Activated naive CD4-positive, alpha-beta T cell treated with anti-CD3 and anti-CD28 coated beads, Interleukin-2, amount 10 ng/mL, durations not matched to agents 7 days and 5 days (primary cell): Measurements from ENCODE around the gene PTBP2.

Experiments
- CTCF ChIA-PET: fragments of 350-600 bp; sonication (Branson Sonifier 250); formaldehyde crosslinking; loops from one replicate; lab custom pipeline; 2021; ENCODE audit warnings: antibody characterized with exemption; lab: Charles Lee
- DNase-seq: peaks from one replicate; pipeline ENCODE4 v3.0.0-alpha.2; 2020
- H3K27ac Mint-ChIP-seq: one replicate; pipeline ENCODE4 v1.8.0; 2021; ENCODE audit warnings: mild to moderate bottlenecking, moderate library complexity, mixed read lengths
- H3K27me3 Mint-ChIP-seq: one replicate; pipeline ENCODE4 v1.8.0; 2021; ENCODE audit warnings: mild to moderate bottlenecking, mixed read lengths
- H3K36me3 Mint-ChIP-seq: one replicate; pipeline ENCODE4 v1.8.0; 2021; ENCODE audit warnings: mixed read lengths
- H3K4me1 Mint-ChIP-seq: one replicate; pipeline ENCODE4 v1.8.0; 2021; ENCODE audit warnings: mixed read lengths
- H3K4me3 Mint-ChIP-seq: one replicate; pipeline ENCODE4 v1.8.0; 2021; ENCODE audit warnings: mild to moderate bottlenecking, moderate library complexity, mixed read lengths
- H3K9me3 Mint-ChIP-seq: one replicate; pipeline ENCODE4 v1.8.0; 2021; ENCODE audit warnings: mixed read lengths

The PTBP2 gene, protein sequence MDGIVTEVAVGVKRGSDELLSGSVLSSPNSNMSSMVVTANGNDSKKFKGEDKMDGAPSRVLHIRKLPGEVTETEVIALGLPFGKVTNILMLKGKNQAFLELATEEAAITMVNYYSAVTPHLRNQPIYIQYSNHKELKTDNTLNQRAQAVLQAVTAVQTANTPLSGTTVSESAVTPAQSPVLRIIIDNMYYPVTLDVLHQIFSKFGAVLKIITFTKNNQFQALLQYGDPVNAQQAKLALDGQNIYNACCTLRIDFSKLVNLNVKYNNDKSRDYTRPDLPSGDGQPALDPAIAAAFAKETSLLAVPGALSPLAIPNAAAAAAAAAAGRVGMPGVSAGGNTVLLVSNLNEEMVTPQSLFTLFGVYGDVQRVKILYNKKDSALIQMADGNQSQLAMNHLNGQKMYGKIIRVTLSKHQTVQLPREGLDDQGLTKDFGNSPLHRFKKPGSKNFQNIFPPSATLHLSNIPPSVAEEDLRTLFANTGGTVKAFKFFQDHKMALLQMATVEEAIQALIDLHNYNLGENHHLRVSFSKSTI

DNA sequence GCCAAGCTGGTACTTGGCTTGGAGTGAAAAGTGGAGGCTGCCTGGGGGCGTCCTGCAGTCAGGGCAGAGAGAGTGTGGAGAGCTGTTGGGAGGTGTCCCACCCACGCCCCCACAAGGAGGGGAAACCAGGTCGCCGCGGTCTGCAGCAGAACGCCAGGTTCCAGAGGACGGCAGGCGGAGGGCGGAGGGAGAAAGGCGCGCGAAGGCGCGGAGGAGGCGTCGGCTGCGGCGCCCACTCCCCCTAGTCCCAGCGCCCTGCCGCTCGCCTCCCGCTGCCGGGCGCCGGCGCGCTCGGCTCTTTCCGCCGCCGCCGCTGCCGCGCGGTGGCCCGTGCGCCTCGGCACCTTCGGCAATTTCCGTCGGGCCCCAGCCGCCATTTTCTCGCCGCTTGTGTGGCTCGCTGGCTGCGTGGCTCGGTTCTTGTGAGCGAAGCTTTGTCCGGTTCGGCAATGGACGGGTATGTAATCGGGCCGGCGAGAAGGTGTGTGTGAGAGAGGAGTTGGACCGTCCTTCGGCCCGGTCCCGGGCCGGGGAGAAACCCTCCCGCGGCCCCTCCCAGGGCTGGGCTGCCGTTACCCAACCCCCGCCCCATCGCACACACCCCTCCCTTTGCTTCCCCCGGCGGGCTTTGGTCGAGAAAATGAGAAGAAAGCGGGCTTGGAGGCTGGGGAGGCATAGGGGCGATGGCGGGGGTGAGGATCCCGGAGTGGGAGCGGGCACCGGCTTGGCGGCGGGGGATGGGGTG, at the start of gene PTBP2:
Gene PTBP2, plus strand, starts transcription at position 369 of the 745 bp plus-strand sequence. Its CDS starts 81 bp downstream, at position 450.
- peak; percentile 86 for DNase-seq
- peaks cover 32% of the 10 kb centered on the region for H3K4me1 Mint-ChIP-seq
- no peaks in the 10 kb centered on the region for H3K9me3 Mint-ChIP-seq
- H3K27me3 Mint-ChIP-seq: no peaks in the 10 kb centered on the region
- H3K27ac Mint-ChIP-seq: peak within 1 kb of the TSS; percentile 88
- CTCF ChIA-PET: no interaction called here
- H3K4me3 Mint-ChIP-seq: peak within 1 kb of the TSS; percentile 89
- H3K36me3 Mint-ChIP-seq: peaks cover 14% of the 10 kb centered on the region

DNA sequence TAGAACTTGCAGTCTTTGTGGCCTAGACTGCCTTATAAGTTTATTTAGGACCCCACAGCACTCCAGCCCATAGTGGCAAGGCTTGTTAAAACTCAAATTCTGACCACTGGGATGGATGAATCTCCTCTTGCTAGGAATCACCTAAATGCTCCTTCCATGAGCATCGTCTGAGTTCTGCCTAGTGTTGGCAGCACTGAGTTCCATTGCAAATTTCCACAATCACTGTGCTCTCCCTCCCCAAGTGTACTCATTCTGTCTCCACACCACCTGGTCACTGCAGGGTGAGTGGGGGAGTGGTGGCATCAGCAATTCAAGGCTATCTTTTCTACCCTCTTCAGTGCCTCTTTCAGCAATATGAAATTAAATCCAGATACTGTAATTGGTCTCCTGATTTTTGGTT, 46.7 kb upstream of the PTBP2 start:
- Mint-ChIP-seq H3K9me3 (peaks cover 10% of the 10 kb centered on the region), H3K27me3 (no peaks in the 10 kb centered on the region), H3K36me3 (no peaks in the 10 kb centered on the region), H3K4me3 (no peak overlapping the region), H3K4me1 (no peaks in the 10 kb centered on the region), H3K27ac (no peak overlapping the region)
- DNase-seq: no peak
- CTCF ChIA-PET: no interaction called here

DNA sequence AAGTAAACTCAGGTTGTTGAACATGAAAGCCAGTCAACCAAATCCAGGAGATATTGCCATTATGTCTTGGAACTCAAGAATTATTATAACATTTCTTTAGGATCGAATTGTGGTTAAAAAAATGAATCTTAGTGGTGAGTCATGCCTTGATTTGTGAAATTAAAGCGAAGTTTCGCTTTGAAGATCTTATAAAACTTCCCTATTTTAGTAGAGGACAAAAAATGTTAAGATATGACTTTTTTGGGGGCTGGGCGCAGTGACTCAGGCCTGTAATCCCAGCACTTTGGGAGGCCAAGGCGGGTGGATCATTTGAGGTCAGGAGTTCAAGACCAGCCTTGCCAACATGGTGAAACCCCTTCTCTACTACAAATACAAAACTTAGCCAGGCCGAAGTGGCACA, 39.5 kb upstream of the PTBP2 start:
- Mint-ChIP-seq H3K9me3 (no peaks in the 10 kb centered on the region), H3K4me1 (no peaks in the 10 kb centered on the region), H3K36me3 (no peaks in the 10 kb centered on the region), H3K27ac (no peak overlapping the region), H3K4me3 (no peak overlapping the region), H3K27me3 (no peaks in the 10 kb centered on the region)
- no peak for DNase-seq
- CTCF ChIA-PET: no interaction called here

DNA sequence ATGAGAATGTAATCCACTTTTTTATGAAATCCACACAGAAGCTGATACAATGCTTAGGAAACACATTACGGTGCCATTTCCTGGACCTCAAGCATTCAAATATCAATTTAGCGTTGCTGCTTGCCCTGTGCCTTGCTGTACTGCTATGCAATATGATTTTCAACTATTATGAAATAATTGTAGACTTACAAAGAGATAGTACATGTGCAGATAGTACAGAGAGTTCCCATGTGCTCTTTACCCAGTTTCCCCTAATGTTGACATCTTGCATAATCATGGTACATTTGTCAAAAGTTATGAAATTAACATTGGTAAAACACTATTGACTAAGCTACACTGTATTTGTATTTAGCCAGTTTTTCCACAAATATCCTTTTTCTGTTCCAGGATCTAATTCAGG, 37.7 kb upstream of the PTBP2 start:
- CTCF ChIA-PET: no interaction called here
- H3K27me3 Mint-ChIP-seq: no peaks in the 10 kb centered on the region
- H3K36me3 Mint-ChIP-seq: no peaks in the 10 kb centered on the region
- no peak overlapping the region for H3K27ac Mint-ChIP-seq
- H3K9me3 Mint-ChIP-seq: no peaks in the 10 kb centered on the region
- no peaks in the 10 kb centered on the region for H3K4me1 Mint-ChIP-seq
- no peak overlapping the region for H3K4me3 Mint-ChIP-seq
- DNase-seq: no peak

DNA sequence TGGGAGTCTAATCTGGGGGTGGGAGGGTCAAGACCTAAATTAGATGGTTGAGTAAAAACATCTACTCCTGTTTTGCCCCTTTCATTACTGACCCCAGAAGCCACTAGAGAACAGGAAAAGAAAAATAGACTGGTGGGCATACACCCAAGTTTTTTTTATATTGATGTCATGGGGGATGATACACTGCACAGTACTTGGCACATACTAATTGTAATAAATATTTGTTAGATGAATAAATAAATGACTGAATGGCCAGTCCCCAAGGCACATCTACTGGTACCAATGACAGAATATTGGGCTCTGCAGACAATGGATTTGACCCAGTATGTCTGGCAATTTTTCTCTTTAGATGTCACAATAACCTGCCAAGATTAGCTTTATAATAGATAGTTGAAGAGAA, 36.8 kb upstream of the PTBP2 start:
- CTCF ChIA-PET: no interaction called here
- Mint-ChIP-seq H3K27me3 (no peaks in the 10 kb centered on the region), H3K9me3 (no peaks in the 10 kb centered on the region), H3K36me3 (no peaks in the 10 kb centered on the region), H3K27ac (no peak overlapping the region), H3K4me3 (no peak overlapping the region), H3K4me1 (no peaks in the 10 kb centered on the region)
- no peak for DNase-seq

DNA sequence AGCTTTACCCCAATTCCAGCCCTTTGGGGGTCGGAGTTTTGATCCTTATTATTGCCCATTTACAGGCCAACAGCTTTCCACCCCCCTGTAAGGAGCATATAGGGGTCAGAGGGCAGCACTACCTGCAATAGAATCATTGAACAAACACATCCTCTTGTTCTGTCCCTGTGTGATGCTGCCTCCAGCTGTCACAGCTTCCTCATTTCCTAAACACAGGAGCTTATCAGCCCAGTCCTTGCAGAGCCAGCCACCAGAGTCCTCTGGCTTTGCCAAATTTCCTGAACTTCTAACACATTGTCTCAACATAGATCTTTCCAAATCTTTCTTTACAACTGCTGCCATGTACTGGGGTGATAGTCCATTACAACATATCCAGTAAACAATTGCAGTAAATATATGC, 32.8 kb upstream of the PTBP2 start:
- H3K4me3 Mint-ChIP-seq: no peak overlapping the region
- H3K27me3 Mint-ChIP-seq: no peaks in the 10 kb centered on the region
- no peak overlapping the region for H3K27ac Mint-ChIP-seq
- no peaks in the 10 kb centered on the region for H3K9me3 Mint-ChIP-seq
- no peaks in the 10 kb centered on the region for H3K4me1 Mint-ChIP-seq
- DNase-seq: no peak
- CTCF ChIA-PET: no interaction called here
- no peaks in the 10 kb centered on the region for H3K36me3 Mint-ChIP-seq

DNA sequence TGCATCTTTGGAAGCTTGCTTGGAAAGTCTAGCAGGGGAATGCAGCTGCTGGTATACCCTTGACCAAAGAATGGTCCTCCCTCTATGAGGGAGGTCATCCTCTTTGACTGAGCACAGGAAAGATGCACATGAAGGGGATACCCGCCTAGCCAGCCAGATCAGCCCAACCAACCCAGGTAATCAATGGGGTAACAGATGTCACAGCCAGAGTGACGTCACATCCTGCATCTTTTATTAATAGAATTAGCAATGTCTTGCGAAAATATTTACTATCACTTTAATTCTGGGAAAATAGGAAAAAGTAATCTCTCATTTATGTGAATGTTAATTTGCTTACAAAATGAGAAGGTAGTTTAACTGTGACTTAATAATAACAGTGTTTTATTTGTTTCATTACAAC, 25.6 kb upstream of the PTBP2 start:
- no peak for DNase-seq
- no peaks in the 10 kb centered on the region for H3K36me3 Mint-ChIP-seq
- no peak overlapping the region for H3K27ac Mint-ChIP-seq
- CTCF ChIA-PET: no interaction called here
- no peaks in the 10 kb centered on the region for H3K9me3 Mint-ChIP-seq
- no peaks in the 10 kb centered on the region for H3K27me3 Mint-ChIP-seq
- H3K4me1 Mint-ChIP-seq: no peaks in the 10 kb centered on the region
- no peak overlapping the region for H3K4me3 Mint-ChIP-seq

DNA sequence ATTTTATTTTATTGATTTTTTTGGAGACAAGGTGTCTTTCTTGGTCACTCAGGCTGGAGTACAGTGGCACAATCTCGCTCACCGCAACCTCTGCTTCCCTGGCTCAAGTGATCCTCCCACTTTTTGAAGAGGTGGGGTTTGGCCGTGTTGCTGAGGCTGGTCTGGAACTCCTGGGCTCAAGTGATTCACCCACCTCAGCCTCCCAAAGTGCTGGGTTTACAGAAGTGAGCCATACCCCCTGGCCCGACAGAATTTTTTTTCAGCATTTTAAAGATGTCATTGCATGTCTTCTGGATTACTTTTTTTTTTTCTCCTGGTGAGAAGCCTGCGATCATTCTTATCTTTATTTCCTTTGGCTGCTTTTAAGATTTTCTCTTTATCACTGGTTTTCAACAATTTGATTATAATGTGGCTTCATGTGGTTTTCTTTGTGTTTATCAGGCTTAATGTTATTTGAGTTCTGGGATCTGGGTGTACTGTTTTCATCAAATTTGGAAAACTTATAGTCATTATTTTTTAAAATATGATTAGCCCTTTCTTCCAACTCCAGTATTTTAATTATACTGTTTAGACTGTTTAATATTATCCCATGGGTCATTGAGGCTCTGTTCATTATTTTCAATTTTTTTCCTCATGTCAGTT, 23.1 kb upstream of the PTBP2 start:
- no peaks in the 10 kb centered on the region for H3K4me1 Mint-ChIP-seq
- H3K27ac Mint-ChIP-seq: no peak overlapping the region
- no peaks in the 10 kb centered on the region for H3K36me3 Mint-ChIP-seq
- H3K27me3 Mint-ChIP-seq: no peaks in the 10 kb centered on the region
- H3K9me3 Mint-ChIP-seq: no peaks in the 10 kb centered on the region
- CTCF ChIA-PET: no interaction called here
- DNase-seq: no peak
- H3K4me3 Mint-ChIP-seq: no peak overlapping the region

DNA sequence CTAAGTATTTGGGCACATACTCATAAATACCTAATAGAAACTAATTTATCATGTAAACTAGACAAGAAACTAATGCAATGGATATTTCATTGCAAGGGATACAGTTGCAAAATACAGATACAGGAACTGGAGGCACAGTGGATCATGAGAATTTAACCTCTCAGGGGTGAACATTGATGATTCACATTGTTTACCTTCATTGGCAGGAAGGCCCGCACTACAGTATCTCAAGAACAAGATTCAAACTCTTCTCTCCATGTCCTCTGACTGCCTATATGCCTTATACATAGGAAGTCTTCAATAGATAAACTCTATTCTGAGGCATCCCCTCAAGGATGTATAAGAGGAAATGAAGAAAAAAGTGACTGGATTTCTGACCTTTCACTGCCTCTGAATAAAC, 18.4 kb upstream of the PTBP2 start:
- H3K27ac Mint-ChIP-seq: no peak overlapping the region
- H3K27me3 Mint-ChIP-seq: no peaks in the 10 kb centered on the region
- DNase-seq: no peak
- H3K4me1 Mint-ChIP-seq: no peaks in the 10 kb centered on the region
- CTCF ChIA-PET: no interaction called here
- H3K4me3 Mint-ChIP-seq: no peak overlapping the region
- H3K9me3 Mint-ChIP-seq: no peaks in the 10 kb centered on the region
- no peaks in the 10 kb centered on the region for H3K36me3 Mint-ChIP-seq

DNA sequence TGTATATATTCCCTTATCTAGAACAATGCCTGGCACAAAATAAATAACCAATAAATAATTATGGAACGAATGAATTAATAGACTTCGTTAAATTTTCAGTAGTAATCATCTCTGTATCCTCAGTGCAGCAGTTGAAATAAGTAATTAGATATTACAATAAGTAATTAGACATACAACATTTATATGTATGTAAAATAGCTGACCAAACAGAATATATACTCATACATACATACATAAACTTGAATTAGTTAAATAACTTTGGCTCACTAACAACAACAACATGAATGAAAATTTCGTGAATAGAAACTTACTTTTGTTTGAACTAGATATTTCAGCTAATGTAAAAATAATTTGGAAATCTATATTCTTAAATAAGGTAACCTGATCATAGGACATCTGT, 14.6 kb upstream of the PTBP2 start:
- Mint-ChIP-seq H3K4me3 (no peak overlapping the region), H3K36me3 (no peaks in the 10 kb centered on the region), H3K9me3 (no peaks in the 10 kb centered on the region), H3K4me1 (no peaks in the 10 kb centered on the region), H3K27ac (no peak overlapping the region), H3K27me3 (no peaks in the 10 kb centered on the region)
- DNase-seq: no peak
- CTCF ChIA-PET: no interaction called here

DNA sequence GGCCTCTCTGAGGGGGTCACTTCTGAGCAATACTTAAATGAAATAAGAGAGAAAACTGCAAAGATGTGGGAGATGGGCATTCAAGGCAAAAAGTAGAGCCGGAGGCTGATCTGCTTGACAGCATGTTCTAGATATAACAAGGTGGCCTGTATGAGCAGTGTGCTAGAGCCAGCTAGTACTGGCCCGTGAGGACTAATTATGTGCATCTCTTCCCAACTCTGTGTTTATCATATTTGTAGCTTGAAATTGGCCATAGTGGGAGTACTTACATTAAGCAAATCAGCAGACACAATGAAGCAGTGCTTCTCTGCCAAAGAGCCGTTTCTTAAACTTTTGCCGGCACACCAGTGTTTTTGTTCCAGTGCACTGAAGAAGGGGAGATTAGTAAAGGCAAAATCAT, 13.1 kb upstream of the PTBP2 start:
- H3K36me3 Mint-ChIP-seq: no peaks in the 10 kb centered on the region
- no peaks in the 10 kb centered on the region for H3K9me3 Mint-ChIP-seq
- DNase-seq: no peak
- no peaks in the 10 kb centered on the region for H3K27me3 Mint-ChIP-seq
- H3K4me1 Mint-ChIP-seq: no peaks in the 10 kb centered on the region
- CTCF ChIA-PET: no interaction called here
- H3K4me3 Mint-ChIP-seq: no peak overlapping the region
- H3K27ac Mint-ChIP-seq: no peak overlapping the region

DNA sequence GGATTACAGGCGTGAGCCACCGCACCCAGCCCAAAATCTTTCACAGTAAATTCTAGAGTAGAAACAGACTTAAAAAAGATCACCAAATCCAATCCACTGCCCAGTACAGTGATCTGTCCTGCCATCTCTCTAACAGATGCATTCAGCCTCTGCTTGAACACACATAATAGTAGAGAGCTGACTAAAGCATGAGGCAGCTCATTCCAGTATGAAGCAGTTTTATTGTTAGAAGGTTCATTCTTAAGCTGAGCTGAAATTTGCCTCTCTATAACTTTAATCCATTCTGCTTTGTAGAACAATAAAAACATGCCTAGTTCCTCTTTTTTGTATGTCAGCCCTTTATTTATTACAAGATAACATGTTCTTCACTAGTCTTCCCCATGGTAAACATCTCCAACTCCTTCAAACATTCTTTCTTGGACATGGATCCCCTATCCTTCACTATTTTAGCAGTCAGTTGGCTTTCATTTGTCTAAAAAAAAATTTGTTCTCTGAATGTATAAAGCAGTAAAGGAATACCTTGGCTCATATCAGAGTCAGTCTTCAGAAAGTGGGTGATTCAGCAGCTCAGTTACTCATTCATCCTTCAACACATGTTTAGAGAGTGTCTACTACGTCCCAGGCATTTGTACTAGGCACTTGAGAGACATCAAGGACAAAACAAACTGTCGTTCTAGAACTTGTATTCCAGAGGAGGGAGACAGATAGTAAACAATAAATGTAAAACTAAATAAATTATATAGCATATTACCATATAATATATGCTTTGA, 10.7 kb upstream of the PTBP2 start:
- Mint-ChIP-seq H3K36me3 (no peaks in the 10 kb centered on the region), H3K27me3 (peaks cover 7% of the 10 kb centered on the region), H3K4me1 (no peaks in the 10 kb centered on the region), H3K9me3 (no peaks in the 10 kb centered on the region), H3K4me3 (no peak overlapping the region), H3K27ac (no peak overlapping the region)
- CTCF ChIA-PET: no interaction called here
- no peak for DNase-seq

DNA sequence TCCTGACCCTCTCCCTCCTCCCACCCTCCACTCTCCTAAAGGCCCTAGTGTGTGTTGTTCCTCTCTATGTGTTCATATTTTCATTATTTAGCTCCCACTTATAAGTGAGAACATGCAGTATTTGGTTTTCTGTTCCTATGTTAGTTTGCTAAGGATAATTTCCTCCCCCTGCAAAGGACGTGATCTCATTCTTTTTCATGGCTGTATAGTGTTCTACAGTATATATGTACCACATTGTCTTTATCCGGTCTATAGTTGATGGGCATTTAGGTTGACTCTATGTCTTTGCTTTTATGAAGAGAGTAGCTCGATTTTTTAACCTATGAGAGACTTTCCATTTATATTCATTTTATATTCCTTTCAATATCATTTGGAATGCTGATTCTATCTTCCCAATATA, 7.9 kb upstream of the PTBP2 start:
- Mint-ChIP-seq H3K27me3 (peaks cover 7% of the 10 kb centered on the region), H3K4me3 (no peak overlapping the region)

DNA sequence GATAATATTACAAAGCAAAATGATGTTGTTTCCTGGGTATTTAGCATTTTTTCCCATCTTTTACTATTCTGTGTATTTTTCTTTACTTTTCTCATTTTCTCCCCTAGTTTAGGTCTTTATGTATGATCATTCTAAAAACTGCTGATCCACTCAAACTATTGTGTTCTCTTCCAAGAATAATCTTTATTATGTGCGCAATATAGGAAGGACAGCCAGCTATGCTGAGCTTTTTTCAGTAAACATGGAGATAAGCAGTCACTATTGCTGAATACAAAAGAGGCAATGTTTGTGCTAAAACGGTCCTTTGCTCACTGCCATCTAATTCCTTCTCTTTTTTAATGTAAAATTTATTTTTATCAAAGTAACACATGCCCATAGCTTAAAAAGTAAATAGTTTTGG, 6.7 kb upstream of the PTBP2 start:
- Mint-ChIP-seq H3K27me3 (peaks cover 7% of the 10 kb centered on the region), H3K27ac (no peak overlapping the region), H3K9me3 (no peaks in the 10 kb centered on the region)

More for the DNA sequence above, 7.9 kb upstream of the PTBP2 start:
- DNase-seq: no peak
- Mint-ChIP-seq H3K4me1 (no peaks in the 10 kb centered on the region), H3K27ac (no peak overlapping the region), H3K36me3 (no peaks in the 10 kb centered on the region), H3K9me3 (no peaks in the 10 kb centered on the region)
- CTCF ChIA-PET: no interaction called here

More for the DNA sequence above, 6.7 kb upstream of the PTBP2 start:
- no peak for DNase-seq
- Mint-ChIP-seq H3K36me3 (no peaks in the 10 kb centered on the region), H3K4me1 (no peaks in the 10 kb centered on the region), H3K4me3 (no peak overlapping the region)
- CTCF ChIA-PET: no interaction called here
